ENCODE data around the gene HCST.
"Not testable (repeated sequence)": the region's sequence is repeated elsewhere in the genome, so short reads cannot be mapped to it uniquely, and the experiment has no call there.

HCST gene

DNA sequence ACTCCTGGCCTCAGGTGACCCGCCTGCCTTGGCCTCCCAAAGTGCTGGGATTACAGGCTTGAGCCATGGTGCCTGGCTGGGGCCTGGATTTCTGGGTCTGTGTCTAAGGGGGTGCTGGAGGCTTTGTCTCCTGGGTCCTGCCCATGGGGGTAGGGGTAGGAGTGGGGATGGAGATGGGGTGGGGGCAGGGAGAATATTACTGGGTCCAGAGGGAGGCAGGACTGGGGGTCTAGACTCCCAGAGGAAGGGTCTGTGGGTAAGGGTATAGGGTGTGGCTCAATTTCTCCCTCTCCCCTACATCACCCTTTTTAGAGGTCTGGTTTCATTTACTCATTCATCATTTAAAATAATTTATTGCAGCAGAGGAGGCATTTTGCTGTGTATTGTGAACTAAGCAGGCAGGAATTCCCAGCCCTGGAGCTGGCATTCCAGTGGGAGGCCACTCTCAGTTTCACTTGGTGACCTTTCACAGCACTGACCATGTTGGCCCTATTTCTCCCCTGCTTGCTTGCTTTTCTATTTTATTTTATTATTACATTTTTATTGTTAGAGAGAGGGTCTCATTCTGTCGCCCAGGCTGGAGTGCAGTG is 1.2 kb upstream of the HCST start:
- no peak for DNase-seq
- in situ Hi-C loops (cut with MboI; ENCODE audit: low pct_unique_long_range_greater_than_20kb, low sequenced_read_pairs), result no loop called here

GRCh38 chr19:35902870-35903475 is 644 bp downstream of the HCST start:
- DNase-seq, result no peak
- in situ Hi-C loops (cut with MboI; ENCODE audit: low pct_unique_long_range_greater_than_20kb, low sequenced_read_pairs), result no loop called here

DNA sequence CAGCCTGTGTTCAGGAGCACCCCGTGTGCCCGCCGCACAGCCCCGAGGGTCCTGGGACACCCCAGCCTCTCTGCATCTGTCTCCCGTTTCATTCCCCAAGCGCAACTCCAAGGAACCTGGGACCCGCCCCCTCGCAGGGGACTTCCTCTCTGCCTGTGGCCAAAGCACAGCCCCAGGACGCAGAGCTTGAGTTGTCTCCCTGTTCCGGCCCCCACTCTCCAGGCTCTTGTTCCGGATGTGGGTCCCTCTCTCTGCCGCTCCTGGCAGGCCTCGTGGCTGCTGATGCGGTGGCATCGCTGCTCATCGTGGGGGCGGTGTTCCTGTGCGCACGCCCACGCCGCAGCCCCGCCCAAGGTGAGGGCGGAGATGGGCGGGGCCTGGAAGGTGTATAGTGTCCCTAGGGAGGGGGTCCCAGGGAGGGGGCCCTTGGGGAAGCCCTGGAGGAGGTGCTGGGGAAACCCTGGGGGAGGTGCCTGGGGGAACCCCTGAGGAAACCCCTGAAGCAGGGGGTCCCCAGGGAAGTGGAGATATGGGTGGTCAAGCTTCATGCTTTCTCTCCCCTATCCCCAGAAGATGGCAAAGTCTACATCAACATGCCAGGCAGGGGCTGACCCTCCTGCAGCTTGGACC is 1.3 kb downstream of the HCST start:
- DNase-seq, result peak; percentile 97
- in situ Hi-C loops (cut with MboI; ENCODE audit: low pct_unique_long_range_greater_than_20kb, low sequenced_read_pairs), result no loop called here

- in situ Hi-C loops (cut with MboI; ENCODE audit: low pct_unique_long_range_greater_than_20kb, low sequenced_read_pairs), result no loop called here
- peak; percentile 60 for DNase-seq
Measured at GRCh38 chr19:35904311-35905068, 2.2 kb downstream of the HCST start.

- in situ Hi-C loops (cut with MboI; ENCODE audit: low pct_unique_long_range_greater_than_20kb, low sequenced_read_pairs), result no loop called here
- DNase-seq, result no peak
Measured at GRCh38 chr19:35905178-35905727, 2.9 kb downstream of the HCST start.

DNA sequence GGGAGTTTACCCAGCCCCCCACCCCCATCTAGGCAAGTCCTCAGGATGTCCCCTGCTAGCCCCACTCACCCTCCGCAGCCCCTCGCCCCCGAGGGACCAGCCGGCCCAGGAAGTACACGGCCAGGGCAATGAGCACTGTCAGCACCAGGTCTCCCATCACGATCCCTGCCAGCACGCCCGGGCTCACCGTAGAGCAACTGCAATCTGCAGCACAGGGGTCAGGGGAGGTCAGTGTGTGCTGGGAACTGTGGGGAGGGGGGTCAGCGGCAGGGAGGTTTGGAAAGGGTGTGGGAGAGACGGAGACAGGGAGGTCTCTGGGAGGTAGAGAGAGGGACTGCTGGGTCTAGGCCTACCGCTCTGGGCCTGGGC is 5.0 kb downstream of the HCST start:
- no peak for DNase-seq
- in situ Hi-C loops (cut with MboI; ENCODE audit: low pct_unique_long_range_greater_than_20kb, low sequenced_read_pairs), result no loop called here

- peak; percentile 53 for DNase-seq
- in situ Hi-C loops (cut with MboI; ENCODE audit: low pct_unique_long_range_greater_than_20kb, low sequenced_read_pairs), result no loop called here
Measured at GRCh38 chr19:35908010-35908441, 5.7 kb downstream of the HCST start, which contains the start of gene TYROBP. TYROBP (minus strand) TSS chr19:35908295; CDS start chr19:35908228, 67 bp downstream.

DNA sequence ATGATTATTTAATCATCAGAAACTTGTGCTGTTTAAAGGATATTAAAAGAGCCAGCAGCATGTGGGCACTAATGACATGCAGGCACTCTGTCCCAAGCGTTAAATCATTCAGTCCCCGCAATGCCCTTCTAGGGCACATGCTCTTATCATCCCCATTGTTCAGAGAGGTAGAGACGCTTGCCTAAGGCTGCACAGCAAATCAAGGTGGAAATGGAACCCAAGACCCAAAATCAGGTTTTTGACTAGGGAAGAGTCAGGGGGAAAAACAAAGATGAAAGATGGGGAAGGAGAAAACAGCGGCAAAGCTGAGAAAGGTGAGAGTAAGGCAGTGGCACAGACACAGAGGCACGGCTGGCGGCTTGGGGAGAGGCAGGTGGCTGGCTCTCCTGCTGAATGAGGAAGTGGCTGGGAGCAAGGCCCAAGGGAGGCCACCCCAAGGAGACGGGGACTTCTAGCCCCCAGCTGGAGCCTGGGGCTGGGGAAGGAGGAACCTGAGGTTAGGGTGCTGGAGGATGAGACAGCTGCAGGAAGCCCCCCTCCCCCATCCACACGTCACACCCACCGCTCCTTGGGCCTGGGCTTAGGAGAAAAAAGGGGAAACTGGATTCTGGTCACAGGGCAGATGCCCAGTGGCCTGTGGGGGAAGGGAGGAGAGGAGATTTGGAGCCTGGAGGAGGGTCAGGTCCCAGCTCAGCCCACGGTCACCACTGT is 6.8 kb downstream of the HCST start:
- peak; percentile 100 for DNase-seq
- in situ Hi-C loops (cut with MboI; ENCODE audit: low pct_unique_long_range_greater_than_20kb, low sequenced_read_pairs), result no loop called here

DNA sequence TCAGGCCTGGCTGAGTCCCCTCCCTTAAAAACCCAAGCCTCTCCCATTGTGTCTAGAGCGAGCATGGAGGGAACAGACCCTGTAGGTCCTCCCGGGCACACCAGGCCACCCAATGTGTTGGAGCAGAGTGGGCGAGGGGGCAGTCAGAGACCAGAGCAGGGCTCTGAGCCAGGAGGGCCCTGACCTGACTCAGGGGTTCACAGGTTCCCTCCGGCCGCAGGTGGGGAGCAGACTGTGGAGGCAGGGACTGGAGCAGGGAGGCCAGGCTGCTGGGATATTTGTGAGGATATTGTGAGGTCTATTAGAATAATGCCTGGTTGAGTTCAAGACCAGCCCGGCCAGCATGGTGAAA is 7.3 kb downstream of the HCST start:
- DNase-seq, result no peak
- in situ Hi-C loops (cut with MboI; ENCODE audit: low pct_unique_long_range_greater_than_20kb, low sequenced_read_pairs), result no loop called here

- in situ Hi-C loops (cut with MboI; ENCODE audit: low pct_unique_long_range_greater_than_20kb, low sequenced_read_pairs), result not testable (repeated sequence)
Measured at GRCh38 chr19:35910355-35910754, 8.0 kb downstream of the HCST start.

GRCh38 chr19:35911173-35911572 is 8.8 kb downstream of the HCST start:
- DNase-seq, result peak; percentile 48
- in situ Hi-C loops (cut with MboI; ENCODE audit: low pct_unique_long_range_greater_than_20kb, low sequenced_read_pairs), result no loop called here

More at GRCh38 chr19:35910355-35910754, 8.0 kb downstream of the HCST start:
- not testable (repeated sequence) for DNase-seq

GRCh38 chr19:35911790-35912189 is 9.5 kb downstream of the HCST start:
- no peak for DNase-seq
- in situ Hi-C loops (cut with MboI; ENCODE audit: low pct_unique_long_range_greater_than_20kb, low sequenced_read_pairs), result no loop called here

DNA sequence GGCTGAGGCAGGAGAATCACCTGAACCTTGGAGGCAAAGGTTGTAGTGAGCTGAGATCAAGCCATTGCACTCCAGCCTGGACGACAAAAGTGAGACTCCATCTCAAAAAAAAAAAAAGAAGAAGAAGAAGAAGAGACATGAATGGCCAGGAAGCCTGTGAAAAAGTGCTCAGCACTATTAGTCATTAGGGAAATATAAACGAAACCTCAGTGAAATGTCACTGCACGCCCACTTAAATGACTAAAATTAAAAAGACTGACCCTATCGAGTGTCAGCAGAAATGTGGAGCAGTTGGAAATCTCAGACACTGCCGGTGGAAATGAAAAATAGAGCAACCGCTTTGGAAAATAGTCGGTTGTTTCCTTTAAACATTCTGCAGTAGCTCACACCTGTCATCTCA is 11.3 kb downstream of the HCST start:
- in situ Hi-C loops (cut with MboI; ENCODE audit: low pct_unique_long_range_greater_than_20kb, low sequenced_read_pairs), result no loop called here
- no peak for DNase-seq

GRCh38 chr19:35915443-35915842 is 13.1 kb downstream of the HCST start:
- in situ Hi-C loops (cut with MboI; ENCODE audit: low pct_unique_long_range_greater_than_20kb, low sequenced_read_pairs), result no loop called here
- DNase-seq, result no peak

DNA sequence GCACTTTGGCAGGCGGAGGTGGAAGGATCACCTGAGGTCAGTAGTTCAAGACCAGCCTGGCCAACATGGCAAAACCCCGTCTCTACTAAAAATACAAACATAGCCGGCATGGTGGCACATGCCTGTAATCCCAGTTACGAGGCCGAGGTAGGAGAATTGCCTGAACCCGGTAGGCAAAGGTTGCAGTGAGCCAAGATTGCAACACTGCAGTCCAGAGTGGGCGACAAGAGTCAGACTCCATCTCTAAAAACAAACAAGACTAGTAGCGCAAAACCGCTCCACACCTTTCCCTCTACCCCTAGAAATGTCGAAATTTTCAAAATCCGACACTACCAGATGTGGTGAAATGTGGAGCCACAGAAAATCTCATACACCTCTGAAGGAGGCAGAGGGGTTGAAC is 17.0 kb downstream of the HCST start:
- in situ Hi-C loops (cut with MboI; ENCODE audit: low pct_unique_long_range_greater_than_20kb, low sequenced_read_pairs), result no loop called here
- DNase-seq, result no peak

GRCh38 chr19:35921012-35921411 is 18.7 kb downstream of the HCST start:
- in situ Hi-C loops (cut with MboI; ENCODE audit: low pct_unique_long_range_greater_than_20kb, low sequenced_read_pairs), result no loop called here
- DNase-seq, result no peak

DNA sequence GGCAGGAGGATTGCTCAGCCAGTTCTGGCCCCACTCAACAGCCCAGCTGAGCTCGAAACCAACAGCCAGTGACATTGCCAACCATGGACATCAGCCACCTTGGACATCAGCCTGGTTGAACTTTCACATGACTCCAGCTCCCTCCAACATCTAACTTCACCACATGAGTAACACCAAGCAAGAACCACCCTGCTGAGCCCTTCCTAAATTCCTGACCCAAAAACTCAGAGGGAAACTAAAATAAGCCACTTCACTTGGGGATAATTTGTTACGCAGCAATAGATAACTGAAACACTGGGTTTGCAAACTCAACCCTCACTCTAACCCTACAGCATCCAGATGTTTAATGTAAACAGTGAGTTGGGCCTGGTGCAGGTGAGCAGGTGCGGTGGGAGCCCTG is 23.2 kb downstream of the HCST start:
- no peak for DNase-seq
- in situ Hi-C loops (cut with MboI; ENCODE audit: low pct_unique_long_range_greater_than_20kb, low sequenced_read_pairs), result no loop called here

DNA sequence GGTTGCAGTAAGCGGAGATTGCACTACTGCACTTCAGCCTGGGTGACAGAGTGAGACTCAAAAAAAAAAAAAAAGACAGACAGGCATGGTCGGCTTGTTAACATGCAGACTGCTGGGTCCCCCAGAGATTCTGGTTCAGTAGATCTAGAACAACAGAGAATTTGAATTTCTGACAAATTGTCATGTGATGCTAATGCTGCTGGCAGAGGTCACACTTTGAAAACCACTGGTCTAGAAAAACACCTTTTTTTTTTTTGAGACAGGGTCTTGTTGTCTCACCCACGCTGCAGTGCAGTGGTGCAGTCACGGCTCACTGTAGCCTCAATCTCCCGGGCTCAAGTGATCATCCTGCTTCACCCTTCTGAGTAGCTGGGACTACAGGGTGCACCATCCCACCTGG is 26.2 kb downstream of the HCST start:
- no peak for DNase-seq
- in situ Hi-C loops (cut with MboI; ENCODE audit: low pct_unique_long_range_greater_than_20kb, low sequenced_read_pairs), result no loop called here

DNA sequence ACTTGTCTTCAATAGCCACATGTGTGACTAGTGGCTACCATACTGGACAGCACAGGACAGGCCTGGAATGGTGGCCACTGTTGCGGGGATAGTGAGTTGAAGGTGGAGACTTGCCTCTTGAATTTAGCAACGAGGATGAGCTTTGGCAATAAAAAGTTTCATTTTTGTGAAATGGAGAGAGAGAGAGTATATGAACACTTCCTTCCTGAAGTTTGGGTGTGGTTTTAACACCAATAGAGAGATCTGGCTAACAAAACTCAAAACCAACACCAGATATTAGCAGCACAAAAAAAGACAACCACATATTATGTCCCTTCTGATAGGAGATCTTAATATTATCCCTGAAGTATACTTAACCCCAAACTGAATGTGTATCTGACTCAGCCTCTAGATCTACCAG is 27.5 kb downstream of the HCST start:
- in situ Hi-C loops (cut with MboI; ENCODE audit: low pct_unique_long_range_greater_than_20kb, low sequenced_read_pairs), result no loop called here
- no peak for DNase-seq

Measured in KBM-7 (cell line).